ENCODE data around the gene PRKCB.
A peak's percentile ranks its signal among the peaks of the same experiment; 100 is the strongest.

Gene PRKCB

DNA sequence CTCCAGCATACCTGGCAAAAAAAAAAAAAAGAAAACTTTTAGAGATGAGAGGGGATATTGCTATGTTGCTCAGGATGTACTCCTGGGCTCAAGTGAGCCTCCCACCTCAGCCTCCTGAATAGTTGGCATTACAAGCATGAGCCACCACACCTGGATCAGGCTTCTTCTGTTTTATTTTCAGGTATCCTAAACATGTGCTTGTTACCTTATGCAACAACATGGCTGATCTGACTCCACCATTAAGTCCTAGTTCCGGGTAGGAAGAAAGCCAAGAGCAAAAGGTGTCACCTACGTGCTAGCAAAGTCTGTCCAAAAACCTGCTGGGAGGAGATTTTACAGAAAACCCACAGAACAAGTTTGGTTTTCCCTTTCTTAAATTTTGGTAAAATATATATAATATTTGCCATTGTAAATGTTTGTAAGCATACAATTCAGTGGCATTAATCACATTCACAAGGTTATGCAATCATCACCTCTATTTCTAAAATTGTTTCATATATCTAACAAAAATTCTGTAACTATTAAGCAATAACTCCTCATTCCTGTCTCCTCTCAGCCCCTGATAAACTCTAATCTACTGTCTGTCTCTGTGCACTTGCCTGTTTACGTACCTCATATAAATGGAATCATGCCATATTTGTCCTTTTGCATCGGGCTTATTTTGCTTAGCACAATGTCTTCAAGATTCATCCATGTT, 411.3 kb downstream of the PRKCB start:
- no peak for DNase-seq
- TF ChIP-seq GATA1 (IDR thresholded peaks at IDR 0.05; ENCODE audit: low read depth, low read length): no peak
- no peak for TF ChIP-seq POLR2A (IDR thresholded peaks at IDR 0.05; ENCODE audit: low read length)

GRCh38 chr16:24253192-24253591, 417.4 kb downstream of the PRKCB start:
- TF ChIP-seq POLR2A (IDR thresholded peaks at IDR 0.05; ENCODE audit: low read length) (no peak), GATA1 (IDR thresholded peaks at IDR 0.05; ENCODE audit: low read depth, low read length) (no peak)
- peak; percentile 57 to 72 for DNase-seq

GRCh38 chr16:24255456-24256371, 419.9 kb downstream of the PRKCB start, which contains the start of gene CACNG3:
Gene CACNG3, plus strand, starts transcription at chr16:24256335. Its CDS starts 420 bp downstream, at chr16:24256755.
- DNase-seq: peak; percentile 72 to 79

GRCh38 chr16:24257958-24258357, 422.2 kb downstream of the PRKCB start:
- TF ChIP-seq GATA1 (IDR thresholded peaks at IDR 0.05; ENCODE audit: low read depth, low read length) (no peak), POLR2A (IDR thresholded peaks at IDR 0.05; ENCODE audit: low read length) (no peak)
- DNase-seq: peak in 1 of 2 experiments; percentile 24

More at GRCh38 chr16:24255456-24256371, 419.9 kb downstream of the PRKCB start, which contains the start of gene CACNG3:
- TF ChIP-seq GATA1 (IDR thresholded peaks at IDR 0.05; ENCODE audit: low read depth, low read length) (no peak), POLR2A (IDR thresholded peaks at IDR 0.05; ENCODE audit: low read length) (no peak)

- TF ChIP-seq POLR2A (IDR thresholded peaks at IDR 0.05; ENCODE audit: low read length) (no peak), GATA1 (IDR thresholded peaks at IDR 0.05; ENCODE audit: low read depth, low read length) (no peak)
- no peak for DNase-seq
Observed at GRCh38 chr16:24258791-24259190, 423.0 kb downstream of the PRKCB start.

- TF ChIP-seq GATA1 (IDR thresholded peaks at IDR 0.05; ENCODE audit: low read depth, low read length): no peak
- no peak for TF ChIP-seq POLR2A (IDR thresholded peaks at IDR 0.05; ENCODE audit: low read length)
- DNase-seq: no peak
Observed at GRCh38 chr16:24262816-24263215, 427.0 kb downstream of the PRKCB start.
